ENCODE results near the gene RNF220. TPM values are rescaled to one million over a fixed set of nuclear protein-coding genes. Genes with fewer than 3 reads are reported as not detected.

Gene RNF220
- total and polyA plus RNA-seq, 2 of the 13 experiments (the other 11 are each of a cell fraction or from before 2014, with no cell fraction given): 48.2 to 72.1 TPM

- TF ChIP-seq AHDC1 (CRISPR knock-in tag; IDR thresholded peaks at IDR 0.05; ENCODE audit: borderline replicate concordance): 0 out of 2 replicates have a peak, but pooled peaks have one; percentile 19
- TF ChIP-seq ZSCAN22 (CRISPR knock-in tag; IDR thresholded peaks at IDR 0.05): no peak
- no peak for TF ChIP-seq ZNF350 (CRISPR knock-in tag; IDR thresholded peaks at IDR 0.05; ENCODE audit: borderline replicate concordance, low read depth)
- no peak for TF ChIP-seq ZNF318 (CRISPR knock-in tag; IDR thresholded peaks at IDR 0.05)
- TF ChIP-seq CHD2 (IDR thresholded peaks at IDR 0.05; ENCODE audit: low read depth, low read length): no peak
- no peak for TF ChIP-seq CREB3 (CRISPR knock-in tag; IDR thresholded peaks at IDR 0.05)
- 0 out of 2 replicates have a peak, but pooled peaks have one; percentile 38 for TF ChIP-seq ZBTB43 (CRISPR knock-in tag; conservative IDR thresholded peaks at IDR 0.05)
- TF ChIP-seq ZNF34 (CRISPR knock-in tag; IDR thresholded peaks at IDR 0.05; ENCODE audit: borderline replicate concordance): no peak
- TF ChIP-seq SATB2 (CRISPR knock-in tag; IDR thresholded peaks at IDR 0.05): no peak
- no peak for TF ChIP-seq NONO (IDR thresholded peaks at IDR 0.05)
- TF ChIP-seq NONO (CRISPR knock-in tag; conservative IDR thresholded peaks at IDR 0.05): no peak
- no peak for TF ChIP-seq ZFP37 (CRISPR knock-in tag; IDR thresholded peaks at IDR 0.05; ENCODE audit: borderline replicate concordance)
Measured at GRCh38 chr1:44587796-44588460, 182.9 kb downstream of the RNF220 start (continued).
